ENCODE results near the gene GPC1. TPM values are rescaled to one million over a fixed set of nuclear protein-coding genes. Genes with fewer than 3 reads are reported as not detected.

The GPC1 gene
- total and polyA plus RNA-seq, 2 donors (not counting 3 experiments of a cell fraction or from before 2014, with no cell fraction given): 9.6 to 31.1 TPM

DNA sequence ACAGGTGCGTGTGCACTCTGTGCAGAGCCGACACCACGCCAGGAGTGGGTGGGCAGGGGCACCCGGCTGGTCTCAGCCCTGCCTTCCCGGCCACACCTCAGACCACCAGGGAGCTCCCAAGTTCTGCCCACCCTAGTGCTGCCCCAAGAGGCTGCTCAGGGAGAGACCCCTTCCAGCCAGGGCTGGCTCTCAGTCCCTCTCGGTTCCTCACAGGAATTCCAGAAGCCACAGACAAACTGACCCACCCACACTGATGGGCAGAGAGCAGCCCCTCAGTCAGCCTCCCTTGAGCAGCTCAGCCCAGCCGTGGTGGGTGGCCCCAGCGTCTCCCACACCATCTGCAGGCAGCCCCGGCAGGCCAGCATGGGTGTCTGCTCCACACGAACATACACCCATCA, 33.8 kb downstream of the GPC1 start:
- no peak overlapping the region for H3K4me3 ChIP-seq (replicated peaks in 1 of 3; ENCODE audit: insufficient read depth in 1 of 3, low read depth in 1 of 3, low read length in 3 of 3)
- CTCF ChIA-PET: no interaction called here
- TF ChIP-seq POLR2AphosphoS5 (IDR thresholded peaks at IDR 0.05; ENCODE audit: insufficient read depth, low read depth, low read length): no peak
- no peak for TF ChIP-seq FOS (IDR thresholded peaks at IDR 0.05; ENCODE audit: borderline replicate concordance, insufficient read depth, low read length)
- TF ChIP-seq GATA2 (IDR thresholded peaks at IDR 0.05; ENCODE audit: insufficient read depth, insufficient read length, low read depth, low read length): no peak
- TF ChIP-seq JUN (IDR thresholded peaks at IDR 0.05; ENCODE audit: borderline replicate concordance, insufficient read depth, insufficient read length, low read depth): no peak
- TF ChIP-seq, protein P1, sequence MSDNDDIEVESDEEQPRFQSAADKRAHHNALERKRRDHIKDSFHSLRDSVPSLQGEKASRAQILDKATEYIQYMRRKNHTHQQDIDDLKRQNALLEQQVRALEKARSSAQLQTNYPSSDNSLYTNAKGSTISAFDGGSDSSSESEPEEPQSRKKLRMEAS (IDR thresholded peaks at IDR 0.05; ENCODE audit: insufficient read depth, insufficient read length): no peak
- TF ChIP-seq MYC (IDR thresholded peaks at IDR 0.05; ENCODE audit: low read depth, low read length): no peak
- TF ChIP-seq EZH2 (IDR thresholded peaks at IDR 0.05; ENCODE audit: borderline replicate concordance, low read depth, low read length, severe bottlenecking): no peak
- no peak for TF ChIP-seq POLR2A (IDR thresholded peaks at IDR 0.05; ENCODE audit: low read depth, low read length)
- TF ChIP-seq, protein P2, sequence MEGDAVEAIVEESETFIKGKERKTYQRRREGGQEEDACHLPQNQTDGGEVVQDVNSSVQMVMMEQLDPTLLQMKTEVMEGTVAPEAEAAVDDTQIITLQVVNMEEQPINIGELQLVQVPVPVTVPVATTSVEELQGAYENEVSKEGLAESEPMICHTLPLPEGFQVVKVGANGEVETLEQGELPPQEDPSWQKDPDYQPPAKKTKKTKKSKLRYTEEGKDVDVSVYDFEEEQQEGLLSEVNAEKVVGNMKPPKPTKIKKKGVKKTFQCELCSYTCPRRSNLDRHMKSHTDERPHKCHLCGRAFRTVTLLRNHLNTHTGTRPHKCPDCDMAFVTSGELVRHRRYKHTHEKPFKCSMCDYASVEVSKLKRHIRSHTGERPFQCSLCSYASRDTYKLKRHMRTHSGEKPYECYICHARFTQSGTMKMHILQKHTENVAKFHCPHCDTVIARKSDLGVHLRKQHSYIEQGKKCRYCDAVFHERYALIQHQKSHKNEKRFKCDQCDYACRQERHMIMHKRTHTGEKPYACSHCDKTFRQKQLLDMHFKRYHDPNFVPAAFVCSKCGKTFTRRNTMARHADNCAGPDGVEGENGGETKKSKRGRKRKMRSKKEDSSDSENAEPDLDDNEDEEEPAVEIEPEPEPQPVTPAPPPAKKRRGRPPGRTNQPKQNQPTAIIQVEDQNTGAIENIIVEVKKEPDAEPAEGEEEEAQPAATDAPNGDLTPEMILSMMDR (IDR thresholded peaks at IDR 0.05; ENCODE audit: extremely low read depth in 1 of 2, insufficient read depth in 1 of 2, low read depth in 1 of 2, low read length in 2 of 2): no peak
- no peaks in the 10 kb centered on the region for H3K27me3 ChIP-seq (ENCODE audit: control insufficient read depth in 2 of 2, insufficient read depth in 2 of 2, low read length in 2 of 2)
- no peaks in the 10 kb centered on the region for H3K9me3 ChIP-seq (replicated peaks; ENCODE audit: control insufficient read depth, insufficient read depth, low read length)
- H3K79me2 ChIP-seq (ENCODE audit: control insufficient read depth, insufficient read depth, low read length): no peaks in the 10 kb centered on the region
- H3K36me3 ChIP-seq (ENCODE audit: control insufficient read depth in 2 of 2, extremely low read depth in 1 of 2, insufficient read depth in 2 of 2, low read length in 2 of 2): no peaks in the 10 kb centered on the region
- H2AFZ ChIP-seq (ENCODE audit: low read depth, low read length): no peak overlapping the region
- H3K9me1 ChIP-seq (replicated peaks; ENCODE audit: control insufficient read depth, extremely low read depth, insufficient read depth, low read length): no peaks in the 10 kb centered on the region
- POLR2A ChIA-PET: no interaction called here
- dilution Hi-C loops (cut with MboI; ENCODE audit: extremely low pct_ligation_motif_present, low sequenced_read_pairs) (no loop called here), intact Hi-C loops (cut with micrococcal nuclease) (no loop called here)
- no peak overlapping the region for H3K27ac ChIP-seq (ENCODE audit: insufficient read depth, low read depth, low read length)
- H4K20me1 ChIP-seq (replicated peaks; ENCODE audit: control insufficient read depth, extremely low read depth, insufficient read depth, low read length): no peaks in the 10 kb centered on the region
- H3K9ac ChIP-seq (replicated peaks; ENCODE audit: extremely low read depth, insufficient read depth, low read length): no peak overlapping the region
- DNase-seq (ENCODE audit: low read depth, low spot score) (no peak), FAIRE-seq (no peak)
- H3K4me2 ChIP-seq (ENCODE audit: insufficient read depth, low read length): no peak overlapping the region
- H3K4me1 ChIP-seq (ENCODE audit: control insufficient read depth, extremely low read depth, insufficient read depth, low read length): no peaks in the 10 kb centered on the region
- no TSS peak for BruUV-seq (replicated peaks)
